HG03342 (cell line): ENCODE measurements around the gene SRGAP3.

Source experiments
- ATAC-seq: cut with Tn5 transposase; IDR thresholded peaks from one replicate; pipeline ENCODE4 v1.9.1; 2021; ENCODE audit warnings: mild to moderate bottlenecking, moderate library complexity; ENCODE audit not compliant: unreplicated experiment

Gene SRGAP3

DNA sequence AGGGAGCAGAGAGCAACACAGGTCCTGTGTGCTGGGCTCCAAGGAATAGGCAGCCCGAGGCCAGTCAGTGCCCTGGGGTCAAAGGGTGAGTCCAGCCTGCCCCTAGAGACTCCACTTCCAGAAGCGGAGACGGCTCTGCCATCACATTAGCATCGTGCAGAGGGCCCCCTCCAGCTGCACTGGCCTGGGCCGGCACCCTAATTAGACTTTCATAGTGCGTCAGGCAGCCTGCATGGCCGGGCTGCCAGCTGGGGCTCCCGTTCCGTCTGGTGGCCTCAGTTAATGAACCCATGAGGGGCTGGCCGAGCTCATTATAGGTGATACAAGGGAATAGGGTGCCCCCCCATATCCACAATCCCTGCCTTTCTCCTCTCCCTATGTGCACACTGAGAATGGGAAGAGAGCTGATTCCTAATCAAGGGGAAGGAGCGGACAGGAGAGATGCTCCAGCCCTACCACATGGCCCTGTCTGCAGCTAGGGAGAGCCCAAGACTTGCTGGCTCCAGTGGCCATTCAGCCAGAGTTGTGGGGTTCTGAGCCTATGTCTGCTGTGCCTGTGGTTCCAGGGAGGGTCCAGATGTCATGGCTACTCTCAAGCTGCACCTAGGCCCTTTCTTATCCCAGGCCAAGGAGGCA, 128.0 kb downstream of the SRGAP3 start:
- no peak for ATAC-seq

- ATAC-seq: no peak
Observed at GRCh38 chr3:9119331-9119730, 130.1 kb downstream of the SRGAP3 start.

GRCh38 chr3:9118222-9118621, 131.2 kb downstream of the SRGAP3 start:
- ATAC-seq: no peak

DNA sequence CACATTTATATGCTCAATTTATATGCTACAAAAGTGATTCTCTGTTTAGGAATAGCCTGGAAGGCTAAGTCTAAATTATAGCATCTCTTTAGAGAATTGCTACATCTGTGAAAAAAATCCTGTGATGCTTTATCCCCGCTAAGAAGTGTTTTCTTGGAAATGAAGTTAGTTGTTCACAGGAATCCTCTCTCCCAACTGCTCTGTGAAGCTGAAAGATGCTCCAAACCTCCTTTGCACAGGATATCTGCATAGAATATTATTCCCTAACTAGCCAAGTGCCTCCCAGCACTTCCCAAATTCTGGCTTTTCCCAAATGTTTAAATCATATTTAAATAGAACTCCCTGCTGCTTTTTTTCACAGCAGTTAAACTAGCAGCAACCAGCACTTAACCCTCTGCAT, 132.2 kb downstream of the SRGAP3 start:
- no peak for ATAC-seq

DNA sequence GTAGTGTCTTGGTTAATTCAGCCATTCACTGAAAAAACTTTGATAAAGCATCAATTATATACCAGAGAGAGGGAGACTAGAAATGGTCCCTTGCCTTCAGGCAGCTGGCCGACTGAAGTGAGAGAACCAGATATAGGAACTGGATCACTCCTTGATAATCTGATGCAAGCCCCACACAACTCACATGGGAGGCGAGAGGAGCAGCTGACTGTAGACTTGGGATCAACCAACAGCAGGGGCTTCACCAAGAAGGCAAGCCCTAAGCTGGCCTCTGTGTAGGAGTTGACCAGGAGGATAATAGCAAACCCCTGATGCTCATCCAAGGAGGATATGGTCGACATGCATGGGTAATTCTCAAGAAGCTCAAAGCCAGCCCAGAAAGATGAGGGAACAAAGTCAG, 133.1 kb downstream of the SRGAP3 start:
- no peak for ATAC-seq

- ATAC-seq: no peak
Observed at GRCh38 chr3:9115336-9115735, 134.1 kb downstream of the SRGAP3 start.

DNA sequence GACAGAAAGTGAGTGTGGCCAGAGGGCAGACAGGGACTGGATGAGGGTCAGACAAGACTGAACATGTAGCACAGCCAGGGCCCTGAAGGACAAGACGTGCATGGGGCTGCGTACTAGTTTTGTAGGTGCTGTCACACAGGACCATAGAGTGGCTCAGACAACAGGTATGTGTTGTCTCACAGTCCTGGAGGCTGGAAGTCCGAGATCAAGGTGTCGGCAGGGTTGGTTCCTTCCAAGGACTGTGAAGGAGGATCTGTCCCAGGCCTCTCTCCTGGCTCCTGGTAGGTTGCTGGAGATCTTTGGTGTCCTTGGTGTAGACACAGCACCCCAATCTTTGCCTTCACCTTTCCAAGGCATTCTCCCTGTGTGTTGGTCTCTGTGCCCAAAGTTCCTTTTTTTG, 136.4 kb downstream of the SRGAP3 start:
- no peak for ATAC-seq

DNA sequence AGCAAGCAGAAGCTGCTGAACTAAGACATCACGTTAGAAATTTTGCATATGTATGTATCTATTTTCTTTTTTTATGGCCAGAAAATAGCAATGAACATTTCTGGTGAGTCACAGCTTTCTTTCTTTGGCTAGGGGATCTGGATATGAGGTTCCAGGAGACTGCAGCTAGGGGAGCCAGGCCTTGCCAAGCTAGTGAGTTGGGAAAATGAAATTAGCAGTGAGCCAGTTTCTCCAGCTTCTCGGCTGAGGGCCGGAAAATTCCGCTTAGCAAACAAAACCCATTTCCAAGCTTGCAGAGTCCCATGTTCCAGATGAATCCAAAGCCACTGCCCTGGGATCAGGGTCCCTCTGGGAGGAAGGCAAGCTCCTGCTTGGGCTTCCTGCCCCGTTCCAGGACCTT, 137.6 kb downstream of the SRGAP3 start:
- ATAC-seq: no peak

- no peak for ATAC-seq
Observed at GRCh38 chr3:9111417-9111816, 138.0 kb downstream of the SRGAP3 start.

GRCh38 chr3:9110802-9111201, 138.6 kb downstream of the SRGAP3 start:
- ATAC-seq: no peak

DNA sequence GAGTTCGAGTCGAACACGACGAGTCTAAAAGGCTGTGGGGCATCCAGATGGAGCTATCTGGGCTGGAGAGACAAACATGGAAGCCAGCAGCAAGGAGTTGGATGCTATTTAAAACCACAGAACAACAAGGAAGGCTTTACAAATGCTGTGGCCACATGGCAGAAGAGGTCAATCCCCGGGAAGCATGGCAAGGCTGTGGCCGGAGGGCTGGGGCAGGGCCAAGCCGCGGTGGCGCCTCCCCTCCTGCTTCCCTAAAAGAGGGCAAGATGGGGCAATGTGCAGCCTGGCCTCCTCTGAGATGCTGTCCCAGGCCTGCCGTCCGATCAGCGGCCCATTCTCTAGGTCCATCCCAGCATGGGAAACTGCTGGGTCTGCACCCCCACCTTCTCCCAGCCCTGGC, 139.1 kb downstream of the SRGAP3 start:
- no peak for ATAC-seq

DNA sequence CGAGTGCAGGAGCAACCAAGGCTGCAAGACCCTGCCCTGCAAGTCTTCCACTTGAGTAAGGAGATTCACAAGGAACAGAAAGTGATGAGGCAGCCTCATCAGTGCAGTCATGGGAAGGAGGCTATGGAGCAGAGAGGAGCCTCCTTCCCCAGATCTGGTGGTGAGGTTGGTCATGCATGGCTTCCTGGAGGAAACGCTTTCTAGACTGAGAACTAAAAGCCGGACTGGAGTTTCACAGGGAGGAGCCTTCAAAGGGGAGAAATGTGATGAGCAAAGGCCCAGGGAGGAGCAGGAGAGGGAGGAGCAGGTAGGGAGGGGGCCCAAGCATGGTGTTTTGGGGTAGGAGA, 139.9 kb downstream of the SRGAP3 start:
- ATAC-seq: no peak

DNA sequence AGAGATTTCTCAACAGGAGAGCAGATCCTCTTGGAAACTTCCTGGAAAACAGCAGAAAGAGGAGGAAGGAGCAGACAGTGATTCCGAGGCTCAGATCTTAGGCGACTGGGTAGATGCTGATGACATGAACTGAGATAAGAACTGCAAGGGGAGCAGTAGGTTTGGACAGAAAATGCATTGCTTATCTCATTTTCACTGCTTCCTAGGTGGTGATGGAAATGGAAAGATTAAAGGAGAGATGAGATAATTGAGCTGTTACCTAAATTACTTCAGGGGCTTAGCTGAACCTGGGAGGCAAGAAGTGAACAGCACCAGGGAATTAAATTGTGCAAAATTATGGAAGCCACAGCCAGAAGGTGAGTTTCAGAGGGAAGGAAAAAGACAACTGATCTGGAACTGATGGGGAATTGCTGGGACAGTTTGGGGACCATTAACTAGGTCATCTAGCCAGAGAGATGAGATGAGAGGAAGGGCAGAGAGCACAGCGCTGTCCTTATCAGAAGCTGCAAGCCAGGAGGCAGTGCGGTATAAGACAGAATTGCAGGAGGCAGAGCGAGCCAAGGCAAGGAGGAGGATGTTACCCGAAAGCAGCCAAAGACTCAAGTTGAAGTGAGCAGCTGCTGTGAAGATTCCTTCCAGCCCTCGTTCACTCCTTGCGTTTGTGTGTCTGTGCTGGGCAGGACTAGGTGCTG, 140.4 kb downstream of the SRGAP3 start:
- ATAC-seq: no peak

DNA sequence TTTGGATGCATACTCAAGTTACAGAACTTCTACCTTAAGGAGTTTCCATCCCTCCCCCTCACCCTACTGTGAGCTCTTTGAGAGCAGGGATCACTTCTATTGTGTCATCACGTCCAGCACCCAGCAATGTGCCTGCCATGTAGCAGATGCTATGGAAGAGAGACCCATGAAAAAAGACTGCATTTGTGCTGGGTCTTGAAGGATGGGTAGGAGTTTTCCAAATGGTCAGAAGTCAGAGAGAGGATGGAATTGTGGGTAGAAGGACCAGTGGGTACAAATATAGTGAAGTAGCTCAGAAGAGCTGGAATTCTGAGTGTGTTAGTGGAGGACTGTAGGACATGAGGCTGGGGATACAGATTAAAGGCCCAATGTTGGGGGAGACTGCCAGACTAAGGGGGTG, 141.7 kb downstream of the SRGAP3 start:
- no peak for ATAC-seq

- no peak for ATAC-seq
Observed at GRCh38 chr3:9105421-9105820, 144.0 kb downstream of the SRGAP3 start.

GRCh38 chr3:9104121-9104520, 145.3 kb downstream of the SRGAP3 start:
- no peak for ATAC-seq

DNA sequence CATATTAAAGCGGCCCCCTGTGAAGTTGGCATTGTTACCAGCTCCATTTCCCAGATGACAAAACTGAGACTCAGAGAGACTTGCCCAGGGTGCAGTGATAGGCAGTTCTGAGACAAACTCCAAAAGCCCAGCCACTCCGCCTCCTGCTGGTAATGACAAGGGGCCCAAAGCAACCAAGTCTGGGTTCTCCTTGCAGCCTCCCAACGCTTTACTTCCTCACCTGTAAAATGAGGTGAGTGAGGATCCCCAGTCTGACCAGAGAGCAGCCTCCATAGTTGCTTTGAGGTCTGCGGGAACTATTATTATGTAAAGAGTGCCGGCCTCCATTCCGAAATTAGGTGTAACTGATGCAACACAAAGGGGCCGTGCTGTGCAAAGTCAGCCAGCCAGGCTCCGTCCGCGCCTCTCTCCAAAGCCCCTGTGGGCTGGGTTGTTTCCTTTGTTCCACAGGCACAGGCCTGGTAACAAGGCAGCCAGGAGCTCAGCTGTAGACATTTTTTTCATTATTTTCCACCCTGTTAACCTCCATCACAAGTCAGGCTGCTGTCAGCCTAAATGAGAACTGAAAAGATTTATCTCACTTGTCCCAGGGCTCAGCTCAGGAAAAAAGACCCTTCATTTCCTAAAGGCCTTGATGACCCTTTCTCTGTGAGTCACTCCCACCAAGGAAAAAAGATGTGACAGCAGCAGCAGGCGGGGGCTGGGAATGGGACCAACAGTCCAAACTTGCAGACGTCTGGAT, 147.0 kb downstream of the SRGAP3 start:
- no peak for ATAC-seq

DNA sequence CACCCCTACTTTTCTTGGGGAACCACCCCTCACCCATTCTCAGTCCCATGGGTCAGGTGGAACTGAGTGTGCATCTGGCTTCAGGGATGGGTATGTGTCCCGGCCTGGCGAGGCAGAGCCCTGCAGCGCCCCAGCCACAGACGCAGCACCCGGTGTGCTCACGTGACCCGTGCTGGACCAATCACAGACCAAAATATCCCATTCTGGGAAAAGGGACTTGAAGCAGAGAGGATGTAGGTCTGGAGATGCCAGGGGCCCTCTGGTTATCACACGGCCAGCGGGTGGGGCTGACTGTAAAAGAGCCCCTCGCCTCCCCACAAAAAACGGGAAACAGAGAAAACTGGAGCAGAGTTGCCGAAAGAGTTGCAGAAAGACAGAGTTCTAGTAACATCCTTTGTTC, 148.2 kb downstream of the SRGAP3 start:
- no peak for ATAC-seq

DNA sequence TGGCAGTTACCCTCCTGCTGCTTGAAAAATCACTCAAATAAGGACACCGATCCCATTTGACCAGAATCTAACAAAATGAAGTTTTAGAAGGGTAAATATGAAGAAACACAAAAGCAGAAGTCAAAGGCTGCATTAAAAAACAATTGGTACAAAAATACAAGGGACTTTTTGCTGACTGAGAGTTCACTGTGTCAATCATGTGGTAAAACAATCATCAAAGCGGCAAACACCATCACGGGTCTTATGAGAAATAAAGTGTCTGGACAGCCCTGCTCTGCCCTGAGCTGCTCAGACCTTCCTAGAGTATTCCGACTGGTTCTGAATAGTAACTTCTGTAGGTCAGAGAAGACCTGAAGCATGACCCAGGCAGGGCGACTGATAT, 148.9 kb downstream of the SRGAP3 start:
- no peak for ATAC-seq

DNA sequence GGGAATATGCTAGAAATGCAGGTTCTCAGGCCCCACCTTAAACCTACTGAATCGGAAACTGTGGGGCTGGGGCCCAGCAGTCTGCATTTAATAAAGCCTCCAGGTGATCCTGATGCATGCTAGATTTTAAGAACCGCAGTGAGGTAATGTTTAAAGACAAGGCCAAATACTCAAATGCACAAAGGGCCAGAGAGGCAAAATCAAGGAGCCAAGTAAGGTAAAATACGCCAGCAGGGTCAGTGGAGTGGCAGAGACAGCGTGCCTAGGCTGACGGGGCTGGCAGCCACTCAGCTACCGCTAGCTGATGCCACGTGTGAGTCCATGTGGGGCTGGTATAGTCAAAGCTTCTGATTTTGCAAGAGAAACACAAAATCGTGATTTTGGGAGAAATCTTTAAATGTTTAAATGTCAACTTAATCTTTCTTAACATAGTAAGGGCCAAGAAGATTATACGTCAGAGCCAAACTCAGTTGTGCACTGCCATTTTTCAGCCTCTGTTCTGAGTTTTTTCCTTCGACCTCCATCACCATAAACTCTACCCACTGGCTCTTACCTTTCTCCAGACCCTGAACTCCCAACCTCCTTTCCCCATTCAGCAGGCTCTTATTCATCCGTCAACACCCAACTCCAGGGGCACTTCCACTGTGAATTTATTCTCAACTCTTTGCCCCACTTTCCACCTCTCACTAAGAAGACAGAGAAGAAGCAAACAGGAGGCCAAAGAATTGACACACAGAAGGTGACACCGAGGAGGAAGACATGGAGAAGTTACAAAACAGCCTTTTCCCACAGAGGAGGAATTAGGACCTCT, 149.5 kb downstream of the SRGAP3 start:
- ATAC-seq: no peak
